ENCODE results near the gene SLC38A7. TPM values are rescaled to one million over a fixed set of nuclear protein-coding genes. Genes with fewer than 3 reads are reported as not detected.

Gene SLC38A7
- total RNA-seq, 1 donor: 27.4 TPM

GRCh38 chr16:58629733-58630640, 54.6 kb downstream of the SLC38A7 start, which contains the start of gene CNOT1:
Gene CNOT1, minus strand, starts transcription at chr16:58629826. Its CDS starts 30,489 bp downstream, at chr16:58599337.
- DNase-seq (ENCODE audit: low read depth): peak; percentile 99
- peak within 1 kb of the TSS; percentile 96 for H3K4me3 ChIP-seq (ENCODE audit: low read depth, low read length)
- TF ChIP-seq CTCF (IDR thresholded peaks at IDR 0.05; ENCODE audit: insufficient read depth, low read length): no peak

GRCh38 chr16:58628845-58629732, 55.5 kb downstream of the SLC38A7 start:
- H3K4me3 ChIP-seq (ENCODE audit: low read depth, low read length): peak overlapping the region; percentile 96
- no peak for TF ChIP-seq CTCF (IDR thresholded peaks at IDR 0.05; ENCODE audit: insufficient read depth, low read length)
- DNase-seq (ENCODE audit: low read depth): peak; percentile 10

- no peak for TF ChIP-seq CTCF (IDR thresholded peaks at IDR 0.05; ENCODE audit: insufficient read depth, low read length)
- H3K4me3 ChIP-seq (ENCODE audit: low read depth, low read length): no peak overlapping the region
- no peak for DNase-seq (ENCODE audit: low read depth)
These were observed 60.4 kb downstream of the SLC38A7 start for GRCh38 chr16:58624209-58624608.

- TF ChIP-seq CTCF (IDR thresholded peaks at IDR 0.05; ENCODE audit: insufficient read depth, low read length): no peak
- no peak overlapping the region for H3K4me3 ChIP-seq (ENCODE audit: low read depth, low read length)
- no peak for DNase-seq (ENCODE audit: low read depth)
These were observed 64.2 kb downstream of the SLC38A7 start for GRCh38 chr16:58620396-58620795.

GRCh38 chr16:58615280-58615679, 69.3 kb downstream of the SLC38A7 start:
- no peak overlapping the region for H3K4me3 ChIP-seq (ENCODE audit: low read depth, low read length)
- peak; percentile 13 for DNase-seq (ENCODE audit: low read depth)
- TF ChIP-seq CTCF (IDR thresholded peaks at IDR 0.05; ENCODE audit: insufficient read depth, low read length): no peak

Other genes starting within 250 kb of the SLC38A7 start
- 5.0 and 5.2 TPM in 2 replicates for gene NDRG4, start 184.6 kb downstream of the SLC38A7 start, total RNA-seq (ENCODE audit: low replicate concordance)
- 11.7 and 19.9 TPM in 2 replicates for gene SETD6, start 169.3 kb downstream of the SLC38A7 start, total RNA-seq (ENCODE audit: low replicate concordance)
- gene CNOT1, start 54.9 kb downstream of the SLC38A7 start, total RNA-seq (ENCODE audit: low replicate concordance): 78.1 and 136 TPM in 2 replicates
- gene GOT2, start 49.5 kb upstream of the SLC38A7 start, total RNA-seq (ENCODE audit: low replicate concordance): 13.1 and 29.9 TPM in 2 replicates

All from fibroblast of the aortic adventitia (primary cell).